Right atrium auricular region (tissue), 2 donors: ENCODE measurements around the gene PAK1IP1. TPM values are rescaled to one million over a fixed set of nuclear protein-coding genes. Genes with fewer than 3 reads are reported as not detected.
A peak's percentile ranks its signal among the peaks of the same experiment; 100 is the strongest.

Experiments
- DNase-seq: peaks from one replicate; pipeline ENCODE4 v3.0.0-alpha.2; 2019; ENCODE audit warnings: low spot score
- H3K27ac ChIP-seq, 2 donors: fragments of 200-600 bp; sonication (generic); 1 replicate in 1 of 2; 2 replicates in 1 of 2; pipeline ENCODE4 v1.5.1; 2016 to 2019
- H3K27me3 ChIP-seq, 2 donors: fragments of 200-600 bp; sonication (generic); one replicate each; pipeline versions ENCODE4 v1.5.1 to v1.6.0; 2017 to 2019
- H3K36me3 ChIP-seq: fragments of 200-600 bp; sonication (generic); one replicate; pipeline ENCODE4 v1.5.1; 2016
- H3K4me1 ChIP-seq, 2 donors: fragments of 200-600 bp; sonication (generic); one replicate each; pipeline versions ENCODE4 v1.5.1 to v1.6.0; 2017 to 2019
- H3K4me3 ChIP-seq, 2 donors: fragments of 200-600 bp; sonication (generic); 1 replicate in 1 of 2; 2 replicates in 1 of 2; pipeline ENCODE4 v1.5.1; 2017 to 2019; ENCODE audit warnings: mild to moderate bottlenecking in 1 of 2, moderate library complexity in 1 of 2
- H3K9me3 ChIP-seq, 2 donors: fragments of 200-600 bp; sonication (generic); one replicate each; pipeline ENCODE4 v1.5.1; 2019
- total RNA-seq, 2 donors: library from RNA; depleted of rRNA; stranded (reverse); fragments of >200 nt; gene quantifications; one replicate each; pipeline ENCODE4 v1.1.0, GENCODE V29; 2016
- TF ChIP-seq, protein P1 (sequence below), 2 donors: fragments of 200-600 bp; sonication (generic); IDR thresholded peaks; one replicate each; pipeline ENCODE4 v1.5.1; 2019; ENCODE audit warnings: antibody characterized with exemption in 2 of 2

Gene PAK1IP1
- total RNA-seq, 2 donors from 2014 or later, result 9.0 to 10.4 TPM

DNA sequence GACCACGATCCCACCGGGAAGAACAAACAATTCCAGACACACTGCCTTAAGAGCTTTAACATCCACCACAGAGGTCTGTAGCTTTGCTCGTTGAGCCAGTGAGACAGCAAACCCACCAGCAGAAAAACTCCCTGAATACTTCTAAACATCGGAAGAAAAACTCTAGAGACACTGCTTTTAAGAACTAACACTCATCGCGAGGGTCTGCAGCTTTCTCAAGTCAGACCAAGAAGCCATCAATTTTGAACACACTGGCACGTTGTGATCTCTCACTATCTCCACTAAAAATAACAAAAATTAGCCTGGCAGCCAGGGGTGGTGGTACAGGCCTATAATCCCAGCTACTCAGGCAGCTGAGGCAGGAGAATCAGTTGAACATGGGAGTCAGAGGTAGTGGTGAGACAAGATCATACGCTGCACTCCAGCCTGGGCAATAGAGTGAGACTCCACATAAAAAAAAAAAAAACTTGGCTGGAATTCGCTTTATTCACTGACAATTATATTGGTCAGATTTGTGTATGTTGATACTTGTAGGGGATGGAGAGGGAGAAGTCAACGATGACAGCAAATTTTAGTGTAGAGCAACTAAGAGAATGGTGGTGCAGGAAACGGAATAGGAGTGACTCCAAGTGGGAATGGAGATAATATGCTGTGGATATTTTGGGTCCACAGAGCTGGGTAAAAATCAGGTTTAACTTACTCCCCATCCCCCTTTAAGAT lies 27.2 kb downstream of the PAK1IP1 start:
- peaks cover 0 to 36% of the 10 kb centered on the region in 2 donors for H3K4me1 ChIP-seq
- H3K9me3 ChIP-seq, result no peaks in the 10 kb centered on the region
- TF ChIP-seq, protein P1, sequence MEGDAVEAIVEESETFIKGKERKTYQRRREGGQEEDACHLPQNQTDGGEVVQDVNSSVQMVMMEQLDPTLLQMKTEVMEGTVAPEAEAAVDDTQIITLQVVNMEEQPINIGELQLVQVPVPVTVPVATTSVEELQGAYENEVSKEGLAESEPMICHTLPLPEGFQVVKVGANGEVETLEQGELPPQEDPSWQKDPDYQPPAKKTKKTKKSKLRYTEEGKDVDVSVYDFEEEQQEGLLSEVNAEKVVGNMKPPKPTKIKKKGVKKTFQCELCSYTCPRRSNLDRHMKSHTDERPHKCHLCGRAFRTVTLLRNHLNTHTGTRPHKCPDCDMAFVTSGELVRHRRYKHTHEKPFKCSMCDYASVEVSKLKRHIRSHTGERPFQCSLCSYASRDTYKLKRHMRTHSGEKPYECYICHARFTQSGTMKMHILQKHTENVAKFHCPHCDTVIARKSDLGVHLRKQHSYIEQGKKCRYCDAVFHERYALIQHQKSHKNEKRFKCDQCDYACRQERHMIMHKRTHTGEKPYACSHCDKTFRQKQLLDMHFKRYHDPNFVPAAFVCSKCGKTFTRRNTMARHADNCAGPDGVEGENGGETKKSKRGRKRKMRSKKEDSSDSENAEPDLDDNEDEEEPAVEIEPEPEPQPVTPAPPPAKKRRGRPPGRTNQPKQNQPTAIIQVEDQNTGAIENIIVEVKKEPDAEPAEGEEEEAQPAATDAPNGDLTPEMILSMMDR (IDR thresholded peaks at IDR 0.05), result no peak
- no peak for DNase-seq
- peak overlapping the region; percentile 85 to 90 for H3K27ac ChIP-seq
- H3K36me3 ChIP-seq, result peaks cover 16% of the 10 kb centered on the region
- no peaks in the 10 kb centered on the region for H3K27me3 ChIP-seq
- peak overlapping the region; percentile 72 to 75 for H3K4me3 ChIP-seq

DNA sequence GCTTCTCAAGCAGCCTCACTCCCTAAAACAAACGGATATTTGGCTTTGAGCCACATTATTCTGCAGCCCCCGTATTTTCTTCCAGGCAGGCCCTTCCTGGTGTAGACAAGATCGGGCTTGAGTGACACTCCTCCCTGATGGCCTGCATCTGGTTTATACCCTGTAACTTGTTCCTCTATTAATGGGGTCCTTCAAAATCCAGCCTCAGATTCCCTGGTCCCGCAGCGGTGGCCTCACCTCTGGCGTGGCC lies 27.7 kb downstream of the PAK1IP1 start:
- Histone ChIP-seq H3K36me3 (peaks cover 19% of the 10 kb centered on the region), H3K27ac (peak overlapping the region; percentile 85 to 90), H3K4me3 (peak overlapping the region; percentile 72 to 75), H3K4me1 (peaks cover 0 to 36% of the 10 kb centered on the region in 2 donors), H3K9me3 (no peaks in the 10 kb centered on the region), H3K27me3 (no peaks in the 10 kb centered on the region)
- TF ChIP-seq, protein P1 (IDR thresholded peaks at IDR 0.05), result no peak
- DNase-seq, result no peak

DNA sequence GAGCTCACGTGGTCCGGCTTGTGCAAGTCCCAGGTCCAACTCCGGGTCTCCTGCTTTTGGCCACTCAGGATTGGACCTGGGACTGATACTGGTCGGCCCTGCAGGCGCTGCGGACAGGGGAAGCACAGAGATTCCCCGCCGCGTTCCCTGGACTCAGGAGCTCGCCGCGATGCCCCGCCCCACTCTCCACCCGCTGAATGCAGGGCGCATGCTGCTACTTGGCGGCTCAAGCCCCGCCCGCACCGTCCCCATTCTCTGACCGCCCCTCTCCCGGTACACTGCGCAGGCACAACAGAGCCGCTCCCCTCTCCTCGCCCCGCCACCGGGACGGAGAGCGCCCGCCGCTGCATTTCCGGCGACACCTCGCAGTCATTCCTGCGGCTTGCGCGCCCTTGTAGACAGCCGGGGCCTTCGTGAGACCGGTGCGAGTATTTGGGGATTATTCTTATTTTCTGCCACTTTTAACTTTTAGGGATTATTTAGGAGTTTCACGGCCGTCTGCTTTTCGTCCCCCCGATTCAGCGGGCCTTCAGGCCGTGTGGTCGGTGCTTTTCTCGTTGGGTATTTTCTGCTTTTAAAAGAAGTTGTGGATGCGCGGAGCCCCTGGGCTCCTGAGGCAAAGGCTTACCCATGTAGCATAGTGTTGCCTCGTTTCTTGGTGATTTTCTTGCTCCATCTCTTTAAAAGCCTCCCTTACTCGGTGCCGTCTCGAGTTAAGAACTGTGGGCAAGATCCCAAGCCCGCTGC lies 28.2 kb downstream of the PAK1IP1 start, which contains the start of gene TMEM14C:
Gene TMEM14C, plus strand, starts transcription at position 251 of the 747 bp plus-strand sequence. CDS start 1,544 bp downstream, outside the sequence.
- peaks cover 0 to 36% of the 10 kb centered on the region in 2 donors for H3K4me1 ChIP-seq
- no peaks in the 10 kb centered on the region for H3K9me3 ChIP-seq
- H3K27ac ChIP-seq, result peak within 1 kb of the TSS; percentile 85 to 90
- DNase-seq, result peak; percentile 98
- peaks cover 23% of the 10 kb centered on the region for H3K36me3 ChIP-seq
- H3K4me3 ChIP-seq, result peak within 1 kb of the TSS; percentile 72 to 75
- no peaks in the 10 kb centered on the region for H3K27me3 ChIP-seq
- TF ChIP-seq, protein P1 (IDR thresholded peaks at IDR 0.05), result no peak

- H3K4me1 ChIP-seq, result peaks cover 0 to 36% of the 10 kb centered on the region in 2 donors
- peak overlapping the region; percentile 85 to 90 for H3K27ac ChIP-seq
- H3K4me3 ChIP-seq, result peak overlapping the region; percentile 72 to 75
- H3K27me3 ChIP-seq, result no peaks in the 10 kb centered on the region
- no peaks in the 10 kb centered on the region for H3K9me3 ChIP-seq
- TF ChIP-seq, protein P1 (IDR thresholded peaks at IDR 0.05), result no peak
- no peak for DNase-seq
- H3K36me3 ChIP-seq, result peaks cover 26% of the 10 kb centered on the region
Measured at GRCh38 chr6:10723567-10723881, 28.8 kb downstream of the PAK1IP1 start.

DNA sequence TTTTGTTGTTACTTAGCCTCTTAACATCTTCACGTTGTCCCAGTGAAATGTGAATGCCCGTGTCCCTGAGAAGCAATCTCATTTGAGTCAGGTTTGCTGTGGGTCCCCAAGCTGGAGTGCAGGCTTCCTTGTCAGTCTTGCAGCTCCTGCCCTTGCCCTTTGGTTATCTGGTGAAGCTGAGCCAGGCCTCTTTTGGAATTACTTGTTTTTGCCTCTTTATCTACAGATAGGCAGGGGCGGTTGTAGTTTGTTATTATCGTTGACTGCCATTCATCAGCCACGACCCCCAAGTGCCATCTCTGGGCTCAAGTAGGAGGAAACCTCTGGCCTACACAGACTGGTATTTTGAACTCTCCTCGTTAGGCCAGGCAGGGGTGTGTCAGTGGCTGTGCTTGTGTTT lies 30.3 kb downstream of the PAK1IP1 start:
- no peak overlapping the region for H3K27ac ChIP-seq
- H3K27me3 ChIP-seq, result no peaks in the 10 kb centered on the region
- DNase-seq, result no peak
- no peak overlapping the region for H3K4me3 ChIP-seq
- TF ChIP-seq, protein P1 (IDR thresholded peaks at IDR 0.05), result no peak
- H3K9me3 ChIP-seq, result no peaks in the 10 kb centered on the region
- peaks cover 41% of the 10 kb centered on the region for H3K36me3 ChIP-seq
- peaks cover 0 to 36% of the 10 kb centered on the region in 2 donors for H3K4me1 ChIP-seq
